OCI-LY1 (cell line): ENCODE results near the gene SERINC1.

ENCODE experiments used
- H2AFZ ChIP-seq: fragments of 200-600 bp; sonication (generic), shearing (Covaris generic); 2 replicates; pipeline ENCODE4 v1.6.0; 2014; ENCODE audit warnings: antibody characterized with exemption, mild to moderate bottlenecking, low read length
- H3F3A ChIP-seq: fragments of 200-600 bp; sonication (generic), shearing (Covaris generic); 2 replicates; pipeline ENCODE4 v1.6.0; 2014; ENCODE audit warnings: mild to moderate bottlenecking, antibody characterized with exemption, low read length, moderate library complexity; ENCODE audit not compliant: insufficient read depth
- H3K27ac ChIP-seq: fragments of 200-600 bp; sonication (generic); 2 replicates; pipeline ENCODE4 v1.5.1; 2014; ENCODE audit warnings: low read length, mixed run types, mild to moderate bottlenecking, low read depth; ENCODE audit not compliant: poor library complexity, severe bottlenecking
- H3K27me3 ChIP-seq: fragments of 200-600 bp; sonication (generic); 2 replicates; pipeline ENCODE4 v1.6.0; 2014; ENCODE audit warnings: antibody characterized with exemption, mild to moderate bottlenecking, low read length, moderate library complexity; ENCODE audit not compliant: insufficient read depth
- H3K36me3 ChIP-seq: fragments of 200-600 bp; sonication (generic); 2 replicates; pipeline ENCODE4 v1.6.1; 2014; ENCODE audit warnings: mild to moderate bottlenecking, antibody characterized with exemption, low read length, moderate library complexity, mixed read lengths; ENCODE audit not compliant: insufficient read depth
- H3K4me1 ChIP-seq: fragments of 200-600 bp; sonication (generic); 2 replicates; pipeline ENCODE4 v1.5.1; 2014; ENCODE audit warnings: mild to moderate bottlenecking, low read length, moderate library complexity; ENCODE audit not compliant: insufficient read depth, severe bottlenecking
- H3K4me2 ChIP-seq: fragments of 200-600 bp; sonication (generic), shearing (Covaris generic); 2 replicates; pipeline ENCODE4 v1.6.1; 2014; ENCODE audit warnings: low read length
- H3K4me3 ChIP-seq: fragments of 200-600 bp; sonication (generic); 2 replicates; pipeline ENCODE4 v1.5.1; 2014; ENCODE audit warnings: low read length, low read depth, mild to moderate bottlenecking, mixed read lengths; ENCODE audit not compliant: poor library complexity, severe bottlenecking
- H3K79me2 ChIP-seq: fragments of 200-600 bp; shearing (Covaris generic); 2 replicates; pipeline ENCODE4 v1.6.1; 2016; ENCODE audit warnings: mixed run types, low read length, mixed read lengths; ENCODE audit not compliant: insufficient read depth
- H3K9ac ChIP-seq: fragments of 200-600 bp; sonication (generic), shearing (Covaris generic); 2 replicates; pipeline ENCODE4 v1.6.1; 2014; ENCODE audit warnings: mild to moderate bottlenecking, low read length, mixed read lengths
- H3K9me2 ChIP-seq: fragments of 200-600 bp; sonication (generic), shearing (Covaris generic); 2 replicates; pipeline ENCODE4 v1.6.1; 2014; ENCODE audit warnings: low read depth, mild to moderate bottlenecking, low read length, mixed read lengths
- H3K9me3 ChIP-seq: fragments of 200-600 bp; shearing (Covaris generic); 2 replicates; pipeline ENCODE4 v1.6.1; 2014; ENCODE audit warnings: low read length, mixed read lengths
- H4K20me1 ChIP-seq: fragments of 200-600 bp; sonication (generic), shearing (Covaris generic); 2 replicates; pipeline ENCODE4 v1.6.0; 2016; ENCODE audit warnings: mild to moderate bottlenecking, low read length; ENCODE audit not compliant: insufficient read depth
- EZH2 ChIP-seq: fragments of 200-600 bp; sonication (generic), shearing (Covaris generic); IDR thresholded peaks from 2 replicates; pipeline ENCODE4 v1.8.0; 2017; ENCODE audit warnings: borderline replicate concordance, mixed run types, mild to moderate bottlenecking, antibody characterized with exemption, low read length, moderate library complexity, mixed read lengths
- TF ChIP-seq, protein P1 (sequence below): fragments of 200-600 bp; sonication (generic), shearing (Covaris generic); IDR thresholded peaks from 2 replicates; pipeline ENCODE4 v1.5.1; 2017; ENCODE audit warnings: mild to moderate bottlenecking, antibody characterized with exemption, low read length, moderate library complexity, mixed read lengths

Gene SERINC1

DNA sequence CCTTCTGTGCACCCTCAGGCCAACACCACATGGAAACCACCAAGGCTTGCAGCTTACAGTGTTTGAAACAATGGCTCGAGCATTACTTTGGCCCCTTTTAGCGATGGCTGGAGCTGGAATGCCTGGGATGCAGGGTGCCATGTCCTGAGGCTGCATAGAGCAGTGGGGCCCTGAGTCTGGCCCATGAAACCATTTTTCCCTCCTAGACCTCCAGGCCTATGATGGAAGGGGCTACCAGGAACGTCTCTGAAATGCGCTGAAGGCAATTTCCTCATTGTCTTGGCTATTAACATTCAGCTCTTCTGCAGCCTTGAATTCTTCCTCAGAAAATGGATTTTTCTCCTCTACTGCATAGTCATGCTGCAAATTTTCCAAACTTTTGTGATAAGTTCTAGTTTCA lies 29.9 kb upstream of the SERINC1 start:
- H3K4me1 ChIP-seq, result no peaks in the 10 kb centered on the region
- no peaks in the 10 kb centered on the region for H3F3A ChIP-seq
- H3K9me3 ChIP-seq, result no peaks in the 10 kb centered on the region
- H3K27ac ChIP-seq, result no peak overlapping the region
- no peak for TF ChIP-seq EZH2
- TF ChIP-seq, protein P1, sequence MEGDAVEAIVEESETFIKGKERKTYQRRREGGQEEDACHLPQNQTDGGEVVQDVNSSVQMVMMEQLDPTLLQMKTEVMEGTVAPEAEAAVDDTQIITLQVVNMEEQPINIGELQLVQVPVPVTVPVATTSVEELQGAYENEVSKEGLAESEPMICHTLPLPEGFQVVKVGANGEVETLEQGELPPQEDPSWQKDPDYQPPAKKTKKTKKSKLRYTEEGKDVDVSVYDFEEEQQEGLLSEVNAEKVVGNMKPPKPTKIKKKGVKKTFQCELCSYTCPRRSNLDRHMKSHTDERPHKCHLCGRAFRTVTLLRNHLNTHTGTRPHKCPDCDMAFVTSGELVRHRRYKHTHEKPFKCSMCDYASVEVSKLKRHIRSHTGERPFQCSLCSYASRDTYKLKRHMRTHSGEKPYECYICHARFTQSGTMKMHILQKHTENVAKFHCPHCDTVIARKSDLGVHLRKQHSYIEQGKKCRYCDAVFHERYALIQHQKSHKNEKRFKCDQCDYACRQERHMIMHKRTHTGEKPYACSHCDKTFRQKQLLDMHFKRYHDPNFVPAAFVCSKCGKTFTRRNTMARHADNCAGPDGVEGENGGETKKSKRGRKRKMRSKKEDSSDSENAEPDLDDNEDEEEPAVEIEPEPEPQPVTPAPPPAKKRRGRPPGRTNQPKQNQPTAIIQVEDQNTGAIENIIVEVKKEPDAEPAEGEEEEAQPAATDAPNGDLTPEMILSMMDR, result no peak
- H4K20me1 ChIP-seq, result no peaks in the 10 kb centered on the region
- no peak overlapping the region for H3K4me3 ChIP-seq
- no peaks in the 10 kb centered on the region for H3K36me3 ChIP-seq
- no peaks in the 10 kb centered on the region for H3K79me2 ChIP-seq
- H2AFZ ChIP-seq, result no peak overlapping the region
- H3K9me2 ChIP-seq, result no peaks in the 10 kb centered on the region
- H3K27me3 ChIP-seq, result no peaks in the 10 kb centered on the region
- no peak overlapping the region for H3K9ac ChIP-seq
- no peak overlapping the region for H3K4me2 ChIP-seq

DNA sequence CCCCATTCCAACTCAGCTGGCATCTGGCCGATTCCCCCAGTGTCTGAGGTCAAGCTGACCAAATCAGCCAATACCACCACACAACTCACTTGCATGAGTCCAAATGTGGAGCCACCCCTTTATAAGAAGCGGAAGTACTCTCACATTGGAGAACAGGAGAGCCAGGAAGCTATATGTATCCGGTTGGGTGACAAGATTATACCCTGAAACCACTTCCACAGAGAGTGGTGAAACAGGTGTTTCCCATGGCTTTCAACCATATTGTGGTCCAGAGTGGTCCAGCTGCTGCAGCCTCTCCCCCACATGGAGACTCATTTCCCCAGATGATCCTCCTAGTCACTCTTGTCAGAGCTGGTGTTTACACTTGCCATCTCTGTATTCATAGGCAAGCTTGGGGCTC lies 24.0 kb upstream of the SERINC1 start:
- Histone ChIP-seq H3K4me1 (no peaks in the 10 kb centered on the region), H3F3A (no peaks in the 10 kb centered on the region), H3K27ac (no peak overlapping the region), H3K4me3 (no peak overlapping the region), H4K20me1 (no peaks in the 10 kb centered on the region), H3K9me3 (no peaks in the 10 kb centered on the region), H3K9ac (no peak overlapping the region), H3K79me2 (no peaks in the 10 kb centered on the region), H3K4me2 (no peak overlapping the region), H3K9me2 (no peaks in the 10 kb centered on the region), H3K36me3 (no peaks in the 10 kb centered on the region), H3K27me3 (no peaks in the 10 kb centered on the region), H2AFZ (no peak overlapping the region)
- TF ChIP-seq EZH2, result no peak
- TF ChIP-seq, protein P1, result no peak

DNA sequence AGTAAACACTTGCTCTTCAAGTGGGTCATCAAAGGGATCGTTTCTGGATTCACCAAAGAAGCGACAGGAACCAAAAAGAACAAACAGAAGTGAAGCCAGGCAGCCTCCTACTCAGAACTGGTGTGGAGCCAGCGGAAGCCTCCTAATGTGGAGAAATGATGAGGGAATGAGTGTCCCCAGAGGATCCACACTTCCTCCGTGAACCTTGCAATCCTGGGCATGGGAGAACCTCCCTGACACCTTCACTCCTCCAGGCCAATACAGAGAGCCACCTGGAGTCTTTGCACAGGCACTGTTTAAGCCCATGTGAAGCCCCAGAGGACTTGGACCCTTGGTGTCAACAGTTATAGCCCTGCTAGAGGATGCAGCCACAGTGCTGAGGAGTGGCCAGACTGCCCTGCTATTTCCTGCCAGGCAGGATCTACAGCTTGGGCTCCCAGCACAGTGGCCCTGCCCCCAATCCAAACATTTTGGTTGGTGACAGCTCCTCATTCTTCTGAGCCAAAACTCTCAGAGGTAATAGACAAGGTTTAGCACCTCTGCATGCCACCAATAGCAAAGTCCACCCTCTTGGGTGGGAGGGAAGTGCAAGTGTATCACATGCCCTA lies 23.2 kb upstream of the SERINC1 start:
- TF ChIP-seq, protein P1, result no peak
- TF ChIP-seq EZH2, result no peak
- Histone ChIP-seq H3K4me1 (no peaks in the 10 kb centered on the region), H3F3A (no peaks in the 10 kb centered on the region), H3K27me3 (no peaks in the 10 kb centered on the region), H3K4me3 (no peak overlapping the region), H3K36me3 (no peaks in the 10 kb centered on the region), H3K9me2 (no peaks in the 10 kb centered on the region), H4K20me1 (no peaks in the 10 kb centered on the region), H3K9me3 (no peaks in the 10 kb centered on the region), H3K27ac (no peak overlapping the region), H3K4me2 (no peak overlapping the region), H3K79me2 (no peaks in the 10 kb centered on the region), H3K9ac (no peak overlapping the region), H2AFZ (no peak overlapping the region)
